SU-DHL-6 (cell line): ENCODE data around the gene TMEM212.

Source experiments
- EZH2phosphoT487 ChIP-seq: fragments of 200-600 bp; sonication (generic), shearing (Covaris generic); conservative IDR thresholded peaks from 2 replicates; pipeline ENCODE4 v1.6.1; 2018; ENCODE audit warnings: mild to moderate bottlenecking, antibody characterized with exemption, low read length, moderate library complexity, mixed read lengths
- TF ChIP-seq, protein P1 (sequence below): fragments of 200-600 bp; sonication (generic); IDR thresholded peaks from one replicate; pipeline ENCODE4 v1.5.1; 2017; ENCODE audit warnings: antibody characterized with exemption, mild to moderate bottlenecking, low read length, moderate library complexity; ENCODE audit not compliant: insufficient read depth, poor library complexity, severe bottlenecking

DNA sequence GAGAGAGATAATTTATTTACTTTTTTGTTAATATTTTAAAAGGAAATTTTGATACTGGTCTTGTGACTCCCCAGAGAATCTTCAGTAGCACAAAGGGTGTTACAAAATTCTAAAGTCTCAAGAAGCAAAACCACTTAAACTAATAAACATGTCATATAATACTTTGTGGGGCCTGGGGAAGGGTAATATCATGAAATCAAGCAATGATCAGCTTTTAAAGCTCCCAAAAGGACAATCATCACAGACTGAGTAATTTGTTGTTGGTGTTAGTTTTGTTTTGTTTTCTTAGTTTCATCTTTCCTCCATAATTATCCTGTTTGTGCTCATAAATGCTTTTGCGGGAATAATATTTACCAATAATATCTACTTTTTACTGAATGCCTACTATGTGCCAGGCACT is 55.0 kb downstream of the TMEM212 start:
- TF ChIP-seq, protein P1, sequence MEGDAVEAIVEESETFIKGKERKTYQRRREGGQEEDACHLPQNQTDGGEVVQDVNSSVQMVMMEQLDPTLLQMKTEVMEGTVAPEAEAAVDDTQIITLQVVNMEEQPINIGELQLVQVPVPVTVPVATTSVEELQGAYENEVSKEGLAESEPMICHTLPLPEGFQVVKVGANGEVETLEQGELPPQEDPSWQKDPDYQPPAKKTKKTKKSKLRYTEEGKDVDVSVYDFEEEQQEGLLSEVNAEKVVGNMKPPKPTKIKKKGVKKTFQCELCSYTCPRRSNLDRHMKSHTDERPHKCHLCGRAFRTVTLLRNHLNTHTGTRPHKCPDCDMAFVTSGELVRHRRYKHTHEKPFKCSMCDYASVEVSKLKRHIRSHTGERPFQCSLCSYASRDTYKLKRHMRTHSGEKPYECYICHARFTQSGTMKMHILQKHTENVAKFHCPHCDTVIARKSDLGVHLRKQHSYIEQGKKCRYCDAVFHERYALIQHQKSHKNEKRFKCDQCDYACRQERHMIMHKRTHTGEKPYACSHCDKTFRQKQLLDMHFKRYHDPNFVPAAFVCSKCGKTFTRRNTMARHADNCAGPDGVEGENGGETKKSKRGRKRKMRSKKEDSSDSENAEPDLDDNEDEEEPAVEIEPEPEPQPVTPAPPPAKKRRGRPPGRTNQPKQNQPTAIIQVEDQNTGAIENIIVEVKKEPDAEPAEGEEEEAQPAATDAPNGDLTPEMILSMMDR = no peak
- TF ChIP-seq EZH2phosphoT487 = no peak
